B cell (primary cell): ENCODE measurements around the gene CFAP251.

Experiments
- CTCF ChIP-seq: fragments of 200-600 bp; IDR thresholded peaks from one replicate; pipeline ENCODE4 v1.8.0; 2022; ENCODE audit warnings: antibody characterized with exemption, mild to moderate bottlenecking
- EZH2 ChIP-seq: IDR thresholded peaks from 2 replicates; pipeline ENCODE4 v1.6.1; 2012; ENCODE audit warnings: borderline replicate concordance, low read depth, mild to moderate bottlenecking, moderate library complexity, low read length; ENCODE audit not compliant: insufficient read depth, poor library complexity, severe bottlenecking

- TF ChIP-seq CTCF: no peak
- TF ChIP-seq EZH2: no peak
Measured at GRCh38 chr12:121963341-121964018, 45.1 kb downstream of the CFAP251 start.
